GM10266 (cell line): Measurements from ENCODE around the gene SLC25A45.
A peak's percentile ranks its signal among the peaks of the same experiment; 100 is the strongest.

ENCODE experiments used
- DNase-seq: peaks from one replicate; pipeline ENCODE4 v3.0.0; 2012; ENCODE audit errors: extremely low spot score
- CTCF ChIP-seq: IDR thresholded peaks from 2 replicates; pipeline ENCODE4 v1.5.1; 2012; ENCODE audit warnings: mild to moderate bottlenecking, low read depth; ENCODE audit not compliant: control insufficient read depth, insufficient read depth; ENCODE audit errors: missing control alignments

Gene SLC25A45

GRCh38 chr11:65357856-65358356 is 24.5 kb downstream of the SLC25A45 start:
- no peak for DNase-seq
- TF ChIP-seq CTCF = no peak

- DNase-seq = no peak
- TF ChIP-seq CTCF = no peak
Measured at GRCh38 chr11:65356394-65356972, 26.0 kb downstream of the SLC25A45 start.

GRCh38 chr11:65355776-65356393 is 26.6 kb downstream of the SLC25A45 start:
- no peak for DNase-seq
- TF ChIP-seq CTCF = no peak

GRCh38 chr11:65355013-65355775 is 27.3 kb downstream of the SLC25A45 start:
- DNase-seq = peak; percentile 71
- TF ChIP-seq CTCF = no peak

GRCh38 chr11:65354265-65355012 is 28.0 kb downstream of the SLC25A45 start, which contains the start of gene TIGD3:
Gene TIGD3 (plus strand): TSS chr11:65354751. CDS start chr11:65355809, 1,058 bp downstream.
- DNase-seq = peak; percentile 99
- TF ChIP-seq CTCF = no peak

GRCh38 chr11:65353900-65354264 is 28.6 kb downstream of the SLC25A45 start:
- no peak for TF ChIP-seq CTCF
- no peak for DNase-seq
